HUDEP-2 (cell line): ENCODE measurements around the gene TRMT112.
"Not testable (repeated sequence)": the region's sequence is repeated elsewhere in the genome, so short reads cannot be mapped to it uniquely, and the experiment has no call there.

ENCODE experiments used
- DNase-seq, 76 experiments: peaks; one replicate each; lab custom pipeline; 2025; ENCODE audit not compliant: unreplicated experiment in 76 of 76; lab: John Stamatoyannopoulos, UW

Gene TRMT112

GRCh38 chr11:64334764-64335735 lies 17.7 kb upstream of the TRMT112 start:
- peak in 74 of 76 experiments; percentile 45 to 98 (median 92) for DNase-seq

- no peak for DNase-seq
Measured at GRCh38 chr11:64333556-64333955, 16.2 kb upstream of the TRMT112 start.

GRCh38 chr11:64331569-64332371 lies 14.4 kb upstream of the TRMT112 start:
- DNase-seq: peak in 73 of 76 experiments; percentile 40 to 95 (median 88)

GRCh38 chr11:64330888-64331287 lies 13.5 kb upstream of the TRMT112 start:
- DNase-seq: no peak

GRCh38 chr11:64327993-64328392 lies 10.6 kb upstream of the TRMT112 start:
- DNase-seq: no peak

GRCh38 chr11:64327375-64327774 lies 10.0 kb upstream of the TRMT112 start:
- DNase-seq: no peak

- DNase-seq: no peak
Measured at GRCh38 chr11:64324692-64325469, 7.5 kb upstream of the TRMT112 start.

- not testable (repeated sequence) for DNase-seq
Measured at GRCh38 chr11:64323984-64324383, 6.6 kb upstream of the TRMT112 start.

GRCh38 chr11:64323373-64323772 lies 6.0 kb upstream of the TRMT112 start:
- no peak for DNase-seq

GRCh38 chr11:64322925-64323260 lies 5.5 kb upstream of the TRMT112 start:
- no peak for DNase-seq

GRCh38 chr11:64321533-64321932 lies 4.2 kb upstream of the TRMT112 start:
- no peak for DNase-seq

- no peak for DNase-seq
Measured at GRCh38 chr11:64321026-64321425, 3.7 kb upstream of the TRMT112 start.

GRCh38 chr11:64320556-64320955 lies 3.2 kb upstream of the TRMT112 start:
- DNase-seq: no peak

- DNase-seq: no peak
Measured at GRCh38 chr11:64318766-64319761, 1.7 kb upstream of the TRMT112 start.

GRCh38 chr11:64317961-64318765 lies 804 bp upstream of the TRMT112 start, which contains the start of gene PRDX5:
Gene PRDX5, plus strand, starts transcription at chr11:64318121. Its CDS starts 95 bp downstream, at chr11:64318216.
- peak in 73 of 76 experiments; percentile 81 to 98 (median 95) for DNase-seq

GRCh38 chr11:64316672-64317324 lies 561 bp downstream of the TRMT112 start:
- DNase-seq: peak in 9 of 76 experiments; percentile 17 to 45 (median 26)

GRCh38 chr11:64315667-64316526 lies 1.5 kb downstream of the TRMT112 start:
- not testable (repeated sequence) for DNase-seq
